Effector memory CD8-positive, alpha-beta T cell (primary cell): ENCODE data around the gene TBC1D4.

Experiments used
- ATAC-seq: fragments of 150-1000 bp; cut with Tn5 transposase; replicated peaks from 2 replicates; pipeline ENCODE4 v1.10.0; 2021; ENCODE audit warnings: mild to moderate bottlenecking, moderate library complexity
- DNase-seq, 3 experiments: peaks; one replicate each; pipeline ENCODE4 v3.0.0; 2021
- H3K27ac Mint-ChIP-seq, 2 donors: one replicate each; pipeline ENCODE4 v1.8.0; 2022; ENCODE audit warnings: mild to moderate bottlenecking in 2 of 2, mixed read lengths in 2 of 2, moderate library complexity in 2 of 2
- H3K27me3 Mint-ChIP-seq, 2 donors: one replicate each; pipeline ENCODE4 v1.8.0; 2022; ENCODE audit warnings: mixed read lengths in 2 of 2
- H3K36me3 Mint-ChIP-seq: one replicate; pipeline ENCODE4 v1.8.0; 2022; ENCODE audit warnings: mild to moderate bottlenecking, moderate library complexity, mixed read lengths; ENCODE audit not compliant: insufficient read depth
- H3K4me1 Mint-ChIP-seq, 2 donors: one replicate each; pipeline ENCODE4 v1.8.0; 2022; ENCODE audit warnings: low read depth in 2 of 2, mixed read lengths in 2 of 2
- H3K4me3 Mint-ChIP-seq, 2 donors: one replicate each; pipeline ENCODE4 v1.8.0; 2022; ENCODE audit warnings: mild to moderate bottlenecking in 2 of 2, mixed read lengths in 2 of 2, moderate library complexity in 2 of 2
- H3K9me3 Mint-ChIP-seq, 2 donors: one replicate each; pipeline ENCODE4 v1.8.0; 2022; ENCODE audit warnings: mixed read lengths in 2 of 2

Gene TBC1D4

DNA sequence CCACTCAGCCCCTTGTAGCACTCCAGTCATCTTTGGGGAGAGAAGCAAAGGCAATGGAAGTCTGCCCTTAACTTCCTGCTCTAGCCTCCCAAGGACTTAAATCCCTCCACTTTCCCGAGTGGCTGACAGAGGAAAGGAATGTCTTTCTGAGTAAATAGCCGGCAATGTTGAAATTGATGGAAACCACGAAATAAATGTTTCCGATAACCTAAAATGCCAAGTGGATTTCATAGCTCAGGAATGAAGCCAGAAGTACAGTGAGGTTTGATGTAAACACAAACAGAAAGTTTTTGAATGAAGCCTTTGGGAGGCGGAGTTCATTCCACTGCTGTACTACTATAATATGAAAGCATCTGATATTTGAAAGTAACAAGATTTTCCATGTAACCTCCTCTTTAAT, 14.0 kb upstream of the TBC1D4 start:
- H3K4me3 Mint-ChIP-seq = no peak overlapping the region
- ATAC-seq = no peak
- no peaks in the 10 kb centered on the region for H3K36me3 Mint-ChIP-seq
- no peak for DNase-seq
- no peaks in the 10 kb centered on the region for H3K4me1 Mint-ChIP-seq
- no peak overlapping the region for H3K27ac Mint-ChIP-seq
- H3K27me3 Mint-ChIP-seq = peaks cover 22 to 76% of the 10 kb centered on the region in 2 donors
- no peaks in the 10 kb centered on the region for H3K9me3 Mint-ChIP-seq

DNA sequence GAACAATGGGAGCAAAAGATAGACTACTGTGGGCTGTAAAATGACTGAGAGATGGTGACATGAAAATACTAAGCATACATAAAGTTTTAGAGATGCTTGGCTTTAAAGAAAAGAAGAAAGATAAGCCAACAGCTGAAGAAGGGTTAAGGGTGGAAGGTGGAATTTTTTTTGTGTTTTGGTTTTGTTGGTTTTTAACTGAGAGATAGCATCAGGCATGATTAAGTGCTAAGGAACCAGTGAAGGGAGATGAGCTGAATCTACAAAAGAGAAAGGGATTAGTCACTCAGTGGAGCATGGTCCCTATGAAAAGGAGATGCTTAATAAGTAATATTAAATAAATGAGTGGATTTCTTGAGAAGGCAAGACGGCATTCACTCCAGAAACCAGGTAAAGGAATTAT, 12.5 kb upstream of the TBC1D4 start:
- ATAC-seq (no peak), DNase-seq (no peak)
- Mint-ChIP-seq H3K27ac (no peak overlapping the region), H3K4me1 (peaks cover 0 to 6% of the 10 kb centered on the region in 2 donors), H3K9me3 (no peaks in the 10 kb centered on the region), H3K36me3 (no peaks in the 10 kb centered on the region), H3K27me3 (peaks cover 26 to 81% of the 10 kb centered on the region in 2 donors), H3K4me3 (no peak overlapping the region)

DNA sequence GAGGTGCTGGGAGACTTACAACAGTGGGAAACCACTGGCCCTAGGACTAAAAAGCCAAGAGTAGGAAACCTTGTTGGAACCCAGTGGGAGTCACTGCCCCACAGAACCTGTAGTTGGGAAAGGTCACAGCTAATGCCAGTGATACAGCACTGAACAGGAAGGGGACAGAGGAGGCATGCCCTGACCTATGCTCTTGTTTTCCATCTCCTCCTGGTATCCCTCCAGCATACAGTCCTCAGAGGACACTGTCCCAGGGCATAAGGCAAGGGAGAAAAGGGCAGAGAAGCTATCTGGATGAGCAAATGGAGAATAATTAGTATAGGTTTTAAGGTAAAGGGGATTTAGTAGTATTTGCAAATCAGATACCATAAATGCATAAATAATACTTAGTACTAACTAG, 11.2 kb upstream of the TBC1D4 start:
- no peaks in the 10 kb centered on the region for H3K9me3 Mint-ChIP-seq
- H3K36me3 Mint-ChIP-seq = no peaks in the 10 kb centered on the region
- peaks cover 15 to 72% of the 10 kb centered on the region in 2 donors for H3K27me3 Mint-ChIP-seq
- no peak overlapping the region for H3K27ac Mint-ChIP-seq
- no peak for ATAC-seq
- peaks cover 3 to 10% of the 10 kb centered on the region in 2 donors for H3K4me1 Mint-ChIP-seq
- DNase-seq = no peak
- H3K4me3 Mint-ChIP-seq = no peak overlapping the region

GRCh38 chr13:75492389-75492788, 10.4 kb upstream of the TBC1D4 start:
- peaks cover 15 to 72% of the 10 kb centered on the region in 2 donors for H3K27me3 Mint-ChIP-seq

DNA sequence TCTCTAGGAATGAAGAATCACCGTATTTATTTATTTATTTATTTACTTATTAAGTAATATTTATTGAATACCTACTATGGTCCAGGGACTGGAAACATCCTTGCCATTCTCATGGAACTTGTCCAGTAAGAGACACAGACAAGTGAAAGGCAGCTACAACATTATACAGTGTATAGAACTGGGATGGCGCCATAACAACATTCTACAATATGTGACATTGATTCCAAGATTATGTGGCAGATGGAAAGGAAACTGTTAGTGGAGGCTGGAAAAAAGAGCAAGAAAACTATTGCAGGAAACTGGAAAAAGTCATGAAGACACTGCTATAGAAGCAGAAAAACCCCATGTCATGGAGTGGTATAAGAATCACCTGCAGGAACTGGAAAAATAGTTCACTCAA, 9.4 kb upstream of the TBC1D4 start:
- no peaks in the 10 kb centered on the region for H3K9me3 Mint-ChIP-seq
- no peak overlapping the region for H3K4me3 Mint-ChIP-seq
- no peaks in the 10 kb centered on the region for H3K36me3 Mint-ChIP-seq
- H3K4me1 Mint-ChIP-seq = peaks cover 3 to 10% of the 10 kb centered on the region in 2 donors
- H3K27me3 Mint-ChIP-seq = peaks cover 24 to 73% of the 10 kb centered on the region in 2 donors
- DNase-seq (no peak), ATAC-seq (no peak)
- no peak overlapping the region for H3K27ac Mint-ChIP-seq

More at GRCh38 chr13:75492389-75492788, 10.4 kb upstream of the TBC1D4 start:
- no peak for DNase-seq
- Mint-ChIP-seq H3K4me1 (peaks cover 3 to 10% of the 10 kb centered on the region in 2 donors), H3K4me3 (no peak overlapping the region), H3K27ac (no peak overlapping the region), H3K36me3 (no peaks in the 10 kb centered on the region), H3K9me3 (no peaks in the 10 kb centered on the region)
- ATAC-seq = no peak

GRCh38 chr13:75489502-75490263, 7.7 kb upstream of the TBC1D4 start:
- DNase-seq = no peak
- H3K27ac Mint-ChIP-seq = peak overlapping the region in 1 of 2 donors; percentile 86
- no peaks in the 10 kb centered on the region for H3K36me3 Mint-ChIP-seq
- H3K4me3 Mint-ChIP-seq = peak overlapping the region; percentile 24 to 71
- H3K27me3 Mint-ChIP-seq = peaks cover 40 to 78% of the 10 kb centered on the region in 2 donors
- H3K4me1 Mint-ChIP-seq = peaks cover 3 to 10% of the 10 kb centered on the region in 2 donors
- peak; percentile 73 for ATAC-seq
- H3K9me3 Mint-ChIP-seq = no peaks in the 10 kb centered on the region

DNA sequence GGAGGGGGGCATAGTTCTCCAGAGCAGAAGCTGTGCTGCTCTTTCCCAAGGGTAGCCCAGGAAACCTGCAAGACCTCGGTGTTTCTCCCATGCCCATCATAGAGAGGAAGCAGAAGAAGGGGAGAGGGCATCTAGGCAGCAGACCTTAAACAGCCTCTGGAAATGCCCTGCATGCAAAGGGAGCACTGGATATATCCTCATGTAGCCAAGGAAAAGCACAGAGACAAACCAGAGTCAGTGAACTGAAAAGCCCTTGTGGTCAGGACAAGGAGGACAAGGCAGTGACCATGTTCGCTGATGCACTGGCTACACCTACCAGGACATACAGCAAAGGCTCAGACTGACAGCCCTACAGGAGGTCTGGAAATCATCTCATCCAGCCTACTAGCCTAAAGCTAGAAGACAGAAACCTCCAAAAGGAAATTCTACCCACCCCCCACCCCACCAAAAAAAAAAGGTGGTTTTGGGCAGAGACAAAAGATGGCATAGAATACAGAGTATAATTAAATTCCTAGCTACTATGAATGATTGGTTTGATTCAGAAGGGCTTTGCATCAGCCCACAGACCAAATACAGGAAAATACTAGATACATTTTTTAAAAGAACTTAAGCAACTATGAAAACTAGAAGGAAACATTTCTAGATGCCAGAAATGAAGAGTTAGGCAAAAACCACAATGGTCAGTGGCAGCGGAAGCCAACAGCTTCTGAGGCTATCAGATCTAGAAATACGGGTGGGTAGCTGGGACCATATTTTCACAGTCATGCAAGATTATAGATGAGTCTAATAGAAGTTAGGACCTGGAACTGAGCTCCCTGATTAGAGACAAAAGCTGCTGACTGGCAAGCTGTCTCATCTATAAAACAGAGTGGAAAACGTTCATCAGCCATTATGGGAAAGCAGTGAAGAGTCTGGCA, 4.4 kb upstream of the TBC1D4 start:
- Mint-ChIP-seq H3K36me3 (peaks cover 3% of the 10 kb centered on the region), H3K4me3 (no peak overlapping the region), H3K4me1 (peaks cover 8 to 16% of the 10 kb centered on the region in 2 donors), H3K9me3 (no peaks in the 10 kb centered on the region), H3K27me3 (peaks cover 58 to 69% of the 10 kb centered on the region in 2 donors), H3K27ac (no peak overlapping the region)
- ATAC-seq (no peak), DNase-seq (no peak)

DNA sequence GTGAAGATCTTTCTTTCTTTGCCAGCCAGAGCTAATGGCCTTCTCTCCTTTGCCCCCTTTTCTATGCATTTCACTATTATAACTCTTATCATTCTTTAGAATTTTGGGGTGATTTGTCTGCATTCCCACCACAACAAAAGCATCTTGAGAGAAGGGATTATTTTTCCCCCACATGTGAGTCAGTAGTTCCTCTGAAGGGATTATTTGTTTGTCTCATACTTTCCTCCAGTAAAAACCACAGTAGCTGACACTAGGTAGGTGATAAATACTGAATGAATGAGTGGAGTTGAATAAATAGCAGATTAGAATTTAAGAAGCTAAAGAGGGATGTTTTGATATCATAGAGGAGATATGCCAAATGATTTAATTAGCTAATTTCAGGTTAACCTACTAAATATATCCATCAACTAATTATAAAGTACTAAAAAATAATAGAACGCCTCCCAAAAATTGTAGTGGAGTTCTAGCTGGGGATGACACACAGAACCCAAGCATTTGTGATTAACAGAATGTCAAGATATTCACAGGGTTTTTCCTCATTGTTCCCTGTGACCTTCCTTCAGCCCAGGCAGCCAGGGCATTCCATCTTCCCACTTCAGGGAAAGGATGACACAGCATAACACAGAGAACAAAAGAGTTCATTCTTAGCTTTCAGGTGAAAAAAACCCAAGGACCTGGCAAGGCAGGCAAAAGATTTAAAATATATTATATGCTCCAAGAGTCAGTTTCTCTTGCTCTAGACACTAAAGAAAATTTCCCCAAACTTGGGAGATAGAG, 3.5 kb upstream of the TBC1D4 start:
- H3K4me3 Mint-ChIP-seq = no peak overlapping the region
- no peak for DNase-seq
- no peak for ATAC-seq
- H3K27ac Mint-ChIP-seq = no peak overlapping the region
- H3K9me3 Mint-ChIP-seq = no peaks in the 10 kb centered on the region
- peaks cover 3% of the 10 kb centered on the region for H3K36me3 Mint-ChIP-seq
- H3K4me1 Mint-ChIP-seq = peaks cover 14 to 23% of the 10 kb centered on the region in 2 donors
- peaks cover 58 to 69% of the 10 kb centered on the region in 2 donors for H3K27me3 Mint-ChIP-seq

- peak overlapping the region; percentile 89 to 95 for H3K4me3 Mint-ChIP-seq
- peaks cover 82 to 88% of the 10 kb centered on the region in 2 donors for H3K27me3 Mint-ChIP-seq
- H3K9me3 Mint-ChIP-seq = no peaks in the 10 kb centered on the region
- H3K36me3 Mint-ChIP-seq = peaks cover 3% of the 10 kb centered on the region
- peak overlapping the region in 1 of 2 donors; percentile 83 for H3K27ac Mint-ChIP-seq
- peaks cover 11 to 14% of the 10 kb centered on the region in 2 donors for H3K4me1 Mint-ChIP-seq
- no peak for DNase-seq
- ATAC-seq = no peak
These were observed 781 bp upstream of the TBC1D4 start for GRCh38 chr13:75482820-75483079.

DNA sequence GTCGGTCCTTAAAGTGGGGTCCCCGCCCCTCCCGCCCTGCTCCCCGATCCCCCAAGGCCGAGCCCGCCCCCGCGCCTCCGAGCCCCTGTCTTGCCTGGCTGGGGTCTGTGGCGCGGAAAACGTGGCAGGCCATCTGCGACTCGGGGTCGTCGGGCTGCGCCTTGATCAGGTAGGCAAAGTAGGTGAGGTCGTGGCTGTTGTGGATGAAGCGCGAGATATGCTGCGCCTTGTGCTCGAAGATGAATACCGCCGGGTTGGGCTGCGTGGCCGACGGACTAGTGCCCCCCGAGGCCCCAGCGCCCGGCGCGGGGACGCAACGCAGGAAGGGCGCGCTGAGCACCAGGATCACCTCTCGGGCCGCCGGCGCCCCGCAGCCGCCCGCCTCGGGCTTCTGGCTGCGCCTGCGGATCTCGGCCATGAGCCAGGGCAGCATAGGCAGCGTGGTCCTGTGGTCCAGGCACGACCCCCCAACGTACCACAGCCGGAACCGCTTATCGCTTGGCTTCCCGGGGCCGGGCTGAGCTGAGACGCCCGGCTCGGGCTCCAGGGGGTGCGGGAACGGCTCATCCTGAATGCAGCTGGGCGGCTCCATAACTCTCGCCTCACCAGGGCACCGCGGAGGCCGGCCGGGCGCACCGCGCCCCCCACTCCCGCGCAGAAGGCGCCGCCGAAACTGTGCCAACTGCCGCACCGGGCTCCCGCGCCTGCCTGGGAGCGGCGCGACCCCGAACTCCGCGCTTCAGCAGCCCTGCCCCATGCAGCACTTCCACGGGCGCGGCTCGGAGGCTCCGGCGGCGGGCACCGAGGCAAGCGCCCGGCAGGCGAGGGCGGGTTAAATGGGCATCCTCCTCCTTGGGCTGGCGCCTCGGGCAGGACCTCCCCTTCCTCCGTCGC, 546 bp downstream of the TBC1D4 start:
- Mint-ChIP-seq H3K9me3 (no peaks in the 10 kb centered on the region), H3K4me3 (peak overlapping the region; percentile 89 to 95), H3K27ac (no peak overlapping the region), H3K4me1 (peaks cover 11 to 14% of the 10 kb centered on the region in 2 donors), H3K36me3 (peaks cover 3% of the 10 kb centered on the region), H3K27me3 (peaks cover 75 to 83% of the 10 kb centered on the region in 2 donors)
- DNase-seq = peak in 2 of 3 experiments; percentile 2 to 5
- peak; percentile 53 for ATAC-seq

DNA sequence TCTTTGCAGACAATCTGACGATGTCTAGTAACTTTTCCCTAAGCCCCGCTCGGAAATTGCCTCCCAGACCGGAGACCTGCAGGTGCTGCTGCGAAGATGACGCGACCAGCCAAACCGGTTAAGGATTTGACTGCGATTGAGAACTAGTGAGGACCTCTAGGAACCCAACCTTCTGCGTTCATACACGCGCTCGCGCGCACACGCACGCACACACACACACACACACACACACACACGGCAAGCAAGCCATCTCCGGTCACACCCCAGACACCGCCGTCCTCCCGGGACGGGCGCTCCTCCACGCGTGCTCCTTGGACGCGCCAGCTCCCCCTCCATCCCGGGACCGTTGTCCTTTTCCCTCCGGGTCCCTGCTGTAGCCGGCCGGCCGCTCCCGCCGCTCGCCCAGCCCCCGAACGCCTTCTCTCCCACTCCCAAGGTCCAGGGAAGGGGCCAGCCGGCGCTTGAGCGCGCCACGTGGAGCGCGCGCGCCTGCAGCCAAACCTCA, 1.2 kb downstream of the TBC1D4 start:
- Mint-ChIP-seq H3K9me3 (no peaks in the 10 kb centered on the region), H3K27ac (no peak overlapping the region), H3K4me3 (peak overlapping the region; percentile 67 to 95), H3K4me1 (peaks cover 11 to 14% of the 10 kb centered on the region in 2 donors), H3K27me3 (peaks cover 72 to 80% of the 10 kb centered on the region in 2 donors), H3K36me3 (peaks cover 3% of the 10 kb centered on the region)
- ATAC-seq (peak; percentile 14), DNase-seq (peak in 1 of 3 experiments; percentile 12)

- no peak for DNase-seq
- H3K36me3 Mint-ChIP-seq = peaks cover 3% of the 10 kb centered on the region
- peaks cover 11 to 14% of the 10 kb centered on the region in 2 donors for H3K4me1 Mint-ChIP-seq
- no peak overlapping the region for H3K4me3 Mint-ChIP-seq
- H3K27ac Mint-ChIP-seq = no peak overlapping the region
- H3K27me3 Mint-ChIP-seq = peaks cover 57 to 65% of the 10 kb centered on the region in 2 donors
- no peak for ATAC-seq
- H3K9me3 Mint-ChIP-seq = no peaks in the 10 kb centered on the region
These were observed 2.7 kb downstream of the TBC1D4 start for GRCh38 chr13:75479102-75479740.
